GM23338 (cell line): ENCODE measurements around the gene HCK. TPM values are rescaled to one million over a fixed set of nuclear protein-coding genes. Genes with fewer than 3 reads are reported as not detected.

Experiments used
- ATAC-seq: fragments of 200-7000 bp; cut with Tn5 transposase; 3 replicates; pipeline ENCODE4 v1.9.1; 2020
- DNase-seq: peaks from one replicate; pipeline ENCODE4 v3.0.0-alpha.2; 2015; ENCODE audit warnings: low spot score
- H2AFZ ChIP-seq: fragments of 200-600 bp; sonication (generic); 2 replicates; pipeline ENCODE4 v1.8.0; 2016; ENCODE audit warnings: antibody characterized with exemption, mild to moderate bottlenecking, moderate library complexity
- H3F3A ChIP-seq: fragments of 200-600 bp; sonication (generic); replicated peaks from 2 replicates; pipeline ENCODE4 v1.8.0; 2017; ENCODE audit warnings: antibody characterized with exemption, mixed run types, low read depth
- H3K27ac ChIP-seq: fragments of 200-600 bp; sonication (generic); 2 replicates; pipeline ENCODE4 v1.6.1; 2016; ENCODE audit warnings: low read depth
- H3K27me3 ChIP-seq: fragments of 200-600 bp; sonication (generic); 2 replicates; pipeline ENCODE4 v1.8.0; 2016; ENCODE audit warnings: mild to moderate bottlenecking, mixed run types, moderate library complexity; ENCODE audit not compliant: insufficient read depth
- H3K36me3 ChIP-seq: fragments of 200-600 bp; sonication (generic); 2 replicates; pipeline ENCODE4 v1.8.0; 2016; ENCODE audit warnings: mild to moderate bottlenecking; ENCODE audit not compliant: insufficient read depth
- H3K4me1 ChIP-seq: fragments of 200-600 bp; sonication (generic); 2 replicates; pipeline ENCODE4 v1.8.0; 2016; ENCODE audit warnings: mild to moderate bottlenecking, moderate library complexity; ENCODE audit not compliant: insufficient read depth
- H3K4me2 ChIP-seq: fragments of 200-600 bp; sonication (generic); 2 replicates; pipeline ENCODE4 v1.7.1; 2017; ENCODE audit warnings: mixed run types
- H3K4me3 ChIP-seq: fragments of 200-600 bp; sonication (generic); 2 replicates; pipeline ENCODE4 v1.6.1; 2016; ENCODE audit warnings: mixed run types
- H3K79me2 ChIP-seq: fragments of 200-600 bp; sonication (generic); replicated peaks from 2 replicates; pipeline ENCODE4 v1.8.0; 2017; ENCODE audit warnings: mild to moderate bottlenecking; ENCODE audit not compliant: insufficient read depth
- H3K9me2 ChIP-seq: fragments of 200-600 bp; sonication (generic); 2 replicates; pipeline ENCODE4 v1.8.0; 2017; ENCODE audit not compliant: insufficient read depth
- H4K20me1 ChIP-seq: fragments of 200-600 bp; sonication (generic); replicated peaks from 2 replicates; pipeline ENCODE4 v1.8.0; 2017; ENCODE audit warnings: mild to moderate bottlenecking; ENCODE audit not compliant: insufficient read depth
- H3K27ac Mint-ChIP-seq: 2 replicates; pipeline ENCODE4 v1.8.0; 2020; ENCODE audit warnings: inconsistent platforms, mild to moderate bottlenecking, moderate library complexity, mixed read lengths
- H3K27me3 Mint-ChIP-seq: 3 replicates; pipeline ENCODE4 v1.8.0; 2022; ENCODE audit warnings: low read depth, mild to moderate bottlenecking, moderate library complexity, mixed read lengths, inconsistent platforms; ENCODE audit not compliant: insufficient read depth, poor library complexity
- H3K36me3 Mint-ChIP-seq: 3 replicates; pipeline ENCODE4 v1.8.0; 2021; ENCODE audit warnings: low read depth, mild to moderate bottlenecking, inconsistent platforms, moderate library complexity, mixed read lengths
- H3K4me1 Mint-ChIP-seq: 3 replicates; pipeline ENCODE4 v1.8.0; 2020; ENCODE audit warnings: mild to moderate bottlenecking, inconsistent platforms, mixed read lengths
- H3K4me3 Mint-ChIP-seq: 3 replicates; pipeline ENCODE4 v1.8.0; 2021; ENCODE audit warnings: moderate library complexity, mild to moderate bottlenecking, inconsistent platforms, mixed read lengths
- H3K9me3 Mint-ChIP-seq: 3 replicates; pipeline ENCODE4 v1.8.0; 2020; ENCODE audit warnings: moderate library complexity, mild to moderate bottlenecking, inconsistent platforms, mixed read lengths
- CREB1 ChIP-seq: fragments of 250-450 bp; sonication (Bioruptor Pico); IDR thresholded peaks from 2 replicates; pipeline ENCODE4 v1.5.0; 2020; ENCODE audit warnings: low read depth, mild to moderate bottlenecking, moderate library complexity
- CTCF ChIP-seq, 2 experiments: fragments of 200-600 bp in 1 of 2; sonication (generic) in 1 of 2; conservative IDR thresholded peaks; 2 replicates each; pipeline versions ENCODE4 v1.5.1 to v1.6.1; 2016 to 2017; ENCODE audit warnings: antibody characterized with exemption in 2 of 2, low read depth in 2 of 2, mild to moderate bottlenecking in 2 of 2, moderate library complexity in 1 of 2
- ETS1 ChIP-seq: IDR thresholded peaks from 2 replicates; pipeline ENCODE4 v1.6.1; 2016; ENCODE audit warnings: antibody characterized with exemption
- EZH2 ChIP-seq: fragments of 200-600 bp; sonication (generic); IDR thresholded peaks from one replicate; pipeline ENCODE4 v1.8.0; 2017; ENCODE audit warnings: antibody characterized with exemption, mild to moderate bottlenecking, low read depth; ENCODE audit not compliant: unreplicated experiment
- EZH2phosphoT487 ChIP-seq: fragments of 200-600 bp; sonication (generic); IDR thresholded peaks from one replicate; pipeline ENCODE4 v1.8.1; 2018; ENCODE audit warnings: antibody characterized with exemption; ENCODE audit not compliant: unreplicated experiment
- JUNB ChIP-seq: IDR thresholded peaks from one replicate; pipeline ENCODE4 v1.6.1; 2016; ENCODE audit warnings: antibody characterized with exemption; ENCODE audit not compliant: unreplicated experiment
- NANOG ChIP-seq: IDR thresholded peaks from 2 replicates; pipeline ENCODE4 v1.6.1; 2016; ENCODE audit warnings: antibody characterized with exemption, borderline replicate concordance
- POLR2AphosphoS5 ChIP-seq: IDR thresholded peaks from 2 replicates; pipeline ENCODE4 v1.6.1; 2016; ENCODE audit warnings: antibody characterized with exemption, low read depth
- REST ChIP-seq: IDR thresholded peaks from one replicate; pipeline ENCODE4 v1.6.1; 2018; ENCODE audit warnings: antibody characterized with exemption; ENCODE audit not compliant: unreplicated experiment
- STAT1 ChIP-seq: IDR thresholded peaks from one replicate; pipeline ENCODE4 v1.6.1; 2016; ENCODE audit warnings: antibody characterized with exemption; ENCODE audit not compliant: unreplicated experiment
- ZNF114 ChIP-seq: fragments of 250-450 bp; sonication (Bioruptor Pico); IDR thresholded peaks from 2 replicates; pipeline ENCODE4 v1.5.0; 2020; ENCODE audit warnings: mild to moderate bottlenecking, moderate library complexity
- ZNF331 ChIP-seq: fragments of 250-450 bp; sonication (Bioruptor Pico); IDR thresholded peaks from 2 replicates; pipeline ENCODE4 v1.5.0; 2020; ENCODE audit warnings: low read depth, mild to moderate bottlenecking, moderate library complexity
- ZNF462 ChIP-seq: fragments of 250-450 bp; sonication (Bioruptor Pico); IDR thresholded peaks from 2 replicates; pipeline ENCODE4 v1.5.0; 2020; ENCODE audit warnings: mild to moderate bottlenecking, moderate library complexity
- polyA plus RNA-seq: library from polyadenylated mRNA; unstranded; fragments of >200 nt; fragmentation: Nextera tagmentation; extraction: Ambion mirVana; gene quantifications from 2 replicates; pipeline ENCODE4 v1.2.1, GENCODE V29; 2016
- total RNA-seq: library from RNA; depleted of rRNA; stranded (reverse); fragments of >200 nt; shearing (Covaris generic); gene quantifications from 2 replicates; pipeline ENCODE4 v1.2.3, GENCODE V29; 2014

Gene HCK
- total and polyA plus RNA-seq, 2 experiments from 2014 or later, result 0.97 TPM; not detected in 1

- no peak for DNase-seq
Measured at GRCh38 chr20:32110173-32110704, 58.2 kb downstream of the HCK start.

More at GRCh38 chr20:32110173-32110704, 58.2 kb downstream of the HCK start:
- Mint-ChIP-seq H3K4me1 (peaks cover 8% of the 10 kb centered on the region; the same call in 2 of the 3 replicates), H3K36me3 (peaks cover 6% of the 10 kb centered on the region; the same call in 2 of the 3 replicates), H3K4me3 (peak overlapping the region; percentile 97), H3K27me3 (peaks cover 4% of the 10 kb centered on the region), H3K27ac (peak overlapping the region; percentile 100), H3K9me3 (no peaks in the 10 kb centered on the region)
- ATAC-seq, result no peak
- no peak for TF ChIP-seq JUNB
- no peak for TF ChIP-seq ZNF331 (CRISPR knock-in tag)
- no peak for TF ChIP-seq POLR2AphosphoS5
- no peak for TF ChIP-seq NANOG
- no peak for TF ChIP-seq ZNF114
- no peak for TF ChIP-seq STAT1
- TF ChIP-seq CTCF (conservative IDR thresholded peaks at IDR 0.05; ENCODE audit: low read depth in 2 of 2), result no peak
- TF ChIP-seq CREB1 (CRISPR knock-in tag), result no peak
- TF ChIP-seq EZH2phosphoT487, result no peak
- no peak for TF ChIP-seq EZH2
- no peak for TF ChIP-seq REST
- no peak for TF ChIP-seq ZNF462 (CRISPR knock-in tag)
- no peak for TF ChIP-seq ETS1
- peak overlapping the region; percentile 71 for H3K4me3 ChIP-seq
- H3K9me2 ChIP-seq, result peaks cover 4% of the 10 kb centered on the region; the same call in 1 of the 2 replicates
- peaks cover 51% of the 10 kb centered on the region for H3K79me2 ChIP-seq
- peaks cover 5% of the 10 kb centered on the region; the same call in 1 of the 2 replicates for H3F3A ChIP-seq
- no peaks in the 10 kb centered on the region for H3K27me3 ChIP-seq
- H4K20me1 ChIP-seq, result peaks cover 10% of the 10 kb centered on the region
- H3K36me3 ChIP-seq, result no peaks in the 10 kb centered on the region
- peak overlapping the region; percentile 97; the same call in 1 of the 2 replicates for H2AFZ ChIP-seq
- peak overlapping the region; percentile 99 for H3K27ac ChIP-seq
- H3K4me1 ChIP-seq, result peaks cover 11% of the 10 kb centered on the region
- peak overlapping the region; percentile 84 for H3K4me2 ChIP-seq
